GM23248 (cell line): ENCODE measurements around the gene RABL3.

ENCODE experiments used
- EZH2 ChIP-seq: fragments of 200-600 bp; sonication (generic); IDR thresholded peaks from 2 replicates; pipeline ENCODE4 v1.6.1; 2018; ENCODE audit warnings: antibody characterized with exemption, mild to moderate bottlenecking; ENCODE audit not compliant: insufficient read depth, poor library complexity, severe bottlenecking
- EZH2phosphoT487 ChIP-seq: fragments of 200-600 bp; sonication (generic); IDR thresholded peaks from 2 replicates; pipeline ENCODE4 v1.6.1; 2018; ENCODE audit warnings: antibody characterized with exemption, moderate library complexity, mild to moderate bottlenecking, low read depth; ENCODE audit not compliant: insufficient read depth

- TF ChIP-seq EZH2: no peak
- no peak for TF ChIP-seq EZH2phosphoT487
Observed at GRCh38 chr3:120762615-120763014, 20.3 kb upstream of the RABL3 start.
